ENCODE data around the gene GNGT1. TPM values are rescaled to one million over a fixed set of nuclear protein-coding genes. Genes with fewer than 3 reads are reported as not detected.

The GNGT1 gene
- total and polyA plus RNA-seq, 2 of the 8 experiments (the other 6 are each of a cell fraction or from before 2014, with no cell fraction given): 0.26 TPM; not detected in 1

GRCh38 chr7:93894966-93895640, 11.3 kb upstream of the GNGT1 start:
- POLR2A ChIA-PET (ENCODE audit: partially characterized antibody): no interaction called here
- no peaks in the 10 kb centered on the region for H3K79me1 ChIP-seq (ENCODE audit: low read depth, low read length)
- no peak overlapping the region for H2BK15ac ChIP-seq (ENCODE audit: low read length)
- peaks cover 0 to 14% (median 2%) of the 10 kb centered on the region in 4 experiments; a peak in 4 of 7 replicates for H3K27me3 ChIP-seq (replicated peaks in 1 of 4; ENCODE audit: control insufficient read depth in 3 of 4, extremely low read depth in 1 of 4, insufficient read depth in 3 of 4, low read length in 3 of 4)
- no peaks in the 10 kb centered on the region for H3K36me3 ChIP-seq (ENCODE audit: control insufficient read depth in 2 of 4, insufficient read depth in 4 of 4, low read length in 3 of 4)
- H3K4me3 ChIP-seq (ENCODE audit: extremely low read depth in 1 of 4, insufficient read depth in 2 of 4, low read depth in 3 of 4, low read length in 4 of 4): no peak overlapping the region
- H3K4me1 ChIP-seq (replicated peaks in 1 of 4; ENCODE audit: control insufficient read depth in 3 of 4, insufficient read depth in 4 of 4, low read length in 3 of 4): no peaks in the 10 kb centered on the region
- no peak overlapping the region for H3K18ac ChIP-seq (ENCODE audit: extremely low read depth, low read length)
- no peak for TF ChIP-seq CTBP2 (IDR thresholded peaks at IDR 0.05; ENCODE audit: borderline replicate concordance, insufficient read depth, insufficient read length, low read length)
- H3K4ac ChIP-seq (replicated peaks; ENCODE audit: insufficient read length, low read depth, low read length): no peak overlapping the region
- H4K5ac ChIP-seq (ENCODE audit: insufficient read length, low read depth, low read length): no peak overlapping the region
- no peaks in the 10 kb centered on the region for H3K9me3 ChIP-seq (ENCODE audit: insufficient read depth in 2 of 2, low read depth in 1 of 2, low read length in 1 of 2)
- CTCF ChIA-PET (ENCODE audit: partially characterized antibody): interaction anchor here (1.3 to 2.3 kb wide), 2 partner anchors 26 to 179 kb away, joined by 4 to 9 read pairs; partner anchors contain the start of gene GNG11
- no peak overlapping the region for H4K91ac ChIP-seq (replicated peaks; ENCODE audit: insufficient read length, low read length)
- H2BK12ac ChIP-seq (ENCODE audit: low read depth, low read length): no peak overlapping the region
- H2BK120ac ChIP-seq (replicated peaks; ENCODE audit: low read depth, low read length): no peak overlapping the region
- H3K23ac ChIP-seq (ENCODE audit: insufficient read length): no peak overlapping the region
- H3K27ac ChIP-seq (ENCODE audit: low read depth, low read length): no peak overlapping the region
- H3K79me2 ChIP-seq (ENCODE audit: control insufficient read depth in 1 of 2, insufficient read depth in 2 of 2, low read length in 2 of 2): no peaks in the 10 kb centered on the region
- no peak overlapping the region for H2BK20ac ChIP-seq (ENCODE audit: low read length)
- H2AK5ac ChIP-seq (ENCODE audit: low read depth, low read length): no peak overlapping the region
- H3K4me2 ChIP-seq (ENCODE audit: insufficient read depth in 1 of 2, low read depth in 2 of 2, low read length in 2 of 2): no peak overlapping the region
- no peak overlapping the region for H4K8ac ChIP-seq (ENCODE audit: extremely low read depth, insufficient read depth, low read length)
- DNase-seq (ENCODE audit: low read depth in 1 of 2, low spot score in 2 of 2) (no peak), FAIRE-seq (no peak)
- no peak overlapping the region for H2AFZ ChIP-seq (ENCODE audit: low read length)
- 77% methylated on average over 3 of the region's 3 CpGs; no CpG with 5 or more reads in 1 of the 2 experiments for WGBS, 2 experiments (ENCODE audit: extremely low coverage in 1 of 2, insufficient coverage in 1 of 2, insufficient read length in 1 of 2, insufficient replicate concordance in 2 of 2, low coverage in 1 of 2, low lambda C conversion rate in 2 of 2, missing lambda C conversion rate in 1 of 2)
- H2BK5ac ChIP-seq (ENCODE audit: low read depth, low read length): no peak overlapping the region
- H3K56ac ChIP-seq (replicated peaks; ENCODE audit: insufficient read length, low read depth, low read length): no peak overlapping the region
- H3K9ac ChIP-seq (replicated peaks in 1 of 4; ENCODE audit: extremely low read depth in 1 of 4, low read depth in 3 of 4, low read length in 3 of 4): no peak overlapping the region
- no peak overlapping the region for H3K14ac ChIP-seq (ENCODE audit: insufficient read length)
- H3K23me2 ChIP-seq (ENCODE audit: low read depth, low read length): peaks cover 4% of the 10 kb centered on the region; the same call in 1 of the 2 replicates
- no peaks in the 10 kb centered on the region for H4K20me1 ChIP-seq (replicated peaks in 1 of 2; ENCODE audit: control insufficient read depth in 1 of 2, insufficient read depth in 2 of 2, low read length in 2 of 2)
